HepG2 (cell line): ENCODE data around the gene CTBP1. TPM values are rescaled to one million over a fixed set of nuclear protein-coding genes. Genes with fewer than 3 reads are reported as not detected.
A peak's percentile ranks its signal among the peaks of the same experiment; 100 is the strongest.

Experiments
- CAMTA2 ChIP-seq: sonication (generic); formaldehyde crosslinking; IDR thresholded peaks from 2 replicates; pipeline ENCODE4 v1.4.0; 2020; ENCODE audit warnings: mild to moderate bottlenecking, missing genetic modification reagents, borderline replicate concordance
- GABPB1 ChIP-seq: IDR thresholded peaks from 2 replicates; pipeline ENCODE4 v1.6.1; 2016; ENCODE audit warnings: mild to moderate bottlenecking, missing genetic modification reagents, moderate library complexity, missing compliant biosample characterization
- HOXA9 ChIP-seq: sonication (generic); formaldehyde crosslinking; IDR thresholded peaks from 2 replicates; pipeline ENCODE4 v1.8.1; 2022; ENCODE audit warnings: missing genetic modification reagents, mild to moderate bottlenecking, moderate library complexity, borderline replicate concordance
- LCORL ChIP-seq, 2 experiments: fragments of 450-650 bp in 1 of 2; sonication (generic) in 1 of 2; formaldehyde crosslinking in 1 of 2; IDR thresholded peaks; 2 replicates each; pipeline versions ENCODE4 v1.5.0 to v1.6.1; 2017 to 2020; ENCODE audit warnings: antibody characterized with exemption in 1 of 2, missing genetic modification reagents in 1 of 2
- NFIB ChIP-seq: sonication (generic); formaldehyde crosslinking; IDR thresholded peaks from 2 replicates; pipeline ENCODE4 v1.9.0; 2021; ENCODE audit warnings: missing genetic modification reagents, mild to moderate bottlenecking, borderline replicate concordance
- RELA ChIP-seq: sonication (generic); formaldehyde crosslinking; IDR thresholded peaks from 2 replicates; pipeline ENCODE4 v1.4.0; 2020; ENCODE audit warnings: missing genetic modification reagents
- RERE ChIP-seq: IDR thresholded peaks from 2 replicates; pipeline ENCODE4 v1.6.1; 2016; ENCODE audit warnings: low read depth, missing genetic modification reagents, missing compliant biosample characterization
- SETDB1 ChIP-seq: sonication (generic); formaldehyde crosslinking; IDR thresholded peaks from 2 replicates; pipeline ENCODE4 v1.5.1; 2020; ENCODE audit warnings: missing genetic modification reagents, mild to moderate bottlenecking, borderline replicate concordance
- ZFP37 ChIP-seq: sonication (generic); formaldehyde crosslinking; IDR thresholded peaks from 2 replicates; pipeline ENCODE4 v1.4.0; 2020; ENCODE audit warnings: missing genetic modification reagents, borderline replicate concordance
- ZFP41 ChIP-seq: sonication (generic); formaldehyde crosslinking; IDR thresholded peaks from 2 replicates; pipeline ENCODE4 v1.4.0; 2020; ENCODE audit warnings: mild to moderate bottlenecking, missing genetic modification reagents, borderline replicate concordance
- ZNF329 ChIP-seq: sonication (generic); formaldehyde crosslinking; IDR thresholded peaks from 2 replicates; pipeline ENCODE4 v1.9.0; 2021; ENCODE audit warnings: low read depth, mild to moderate bottlenecking, missing genetic modification reagents
- ZNF362 ChIP-seq: sonication (generic); formaldehyde crosslinking; IDR thresholded peaks from 2 replicates; pipeline ENCODE4 v1.4.0; 2020; ENCODE audit warnings: missing genetic modification reagents, mild to moderate bottlenecking, borderline replicate concordance
- ZNF512 ChIP-seq: sonication (generic); formaldehyde crosslinking; IDR thresholded peaks from 2 replicates; pipeline ENCODE4 v1.4.0; 2020; ENCODE audit warnings: mild to moderate bottlenecking, missing genetic modification reagents
- ZNF572 ChIP-seq: sonication (generic); formaldehyde crosslinking; IDR thresholded peaks from 2 replicates; pipeline ENCODE4 v1.5.1; 2020; ENCODE audit warnings: mild to moderate bottlenecking, missing genetic modification reagents
- ZNF576 ChIP-seq: sonication (generic); formaldehyde crosslinking; IDR thresholded peaks from 2 replicates; pipeline ENCODE4 v1.4.0; 2020; ENCODE audit warnings: mild to moderate bottlenecking, missing genetic modification reagents
- ZNF652 ChIP-seq: IDR thresholded peaks from 2 replicates; pipeline ENCODE4 v1.6.1; 2016; ENCODE audit warnings: low read depth, borderline replicate concordance
- ZNF687 ChIP-seq: sonication (generic); formaldehyde crosslinking; IDR thresholded peaks from 2 replicates; pipeline ENCODE4 v1.5.1; 2020; ENCODE audit warnings: mild to moderate bottlenecking, missing genetic modification reagents, moderate library complexity
- polyA plus RNA-seq, 8 experiments: library from polyadenylated mRNA; depleted of rRNA in 3 of 8; stranded (reverse) in 7 of 8; unstranded in 1 of 8; fragments of >200 nt; fragmentation: Illumina TruSeq in 4 of 8; extraction: Trizol in 4 of 8; gene quantifications; 2 replicates each; pipeline versions ENCODE4 v1.2.1 to v1.2.3, GENCODE V29; 2011 to 2016; ENCODE audit warnings: low read depth in 4 of 8, missing spikeins in 1 of 8, mixed read lengths in 1 of 8; ENCODE audit not compliant: insufficient read depth in 1 of 8
- total RNA-seq, 5 experiments: library from RNA; depleted of rRNA; stranded (reverse); fragments of >200 nt; fragmentation: Illumina TruSeq; extraction: Trizol; gene quantifications; 2 replicates each; pipeline ENCODE4 v1.2.3, GENCODE V29; 2016; ENCODE audit warnings: low read depth in 1 of 5

The CTBP1 gene
- total and polyA plus RNA-seq, 2 of the 13 experiments (the other 11 are each of a cell fraction or from before 2014, with no cell fraction given): 78.5 to 112 TPM

GRCh38 chr4:1247864-1248244 is 1.1 kb downstream of the CTBP1 start (continued):
- TF ChIP-seq LCORL (IDR thresholded peaks at IDR 0.05) (no peak), LCORL (CRISPR knock-in tag; IDR thresholded peaks at IDR 0.05) (no peak), RERE (CRISPR knock-in tag) (no peak), NFIB (no peak), RELA (no peak), ZNF329 (peak; percentile 59; the same call in 1 of the 2 replicates), ZNF572 (no peak), HOXA9 (CRISPR knock-in tag) (no peak), ZNF652 (no peak), ZNF362 (CRISPR knock-in tag) (no peak), ZNF576 (CRISPR knock-in tag) (no peak), ZFP37 (CRISPR knock-in tag) (no peak), ZNF687 (CRISPR knock-in tag) (peak; percentile 54; the same call in 1 of the 2 replicates), ZFP41 (CRISPR knock-in tag) (no peak), SETDB1 (CRISPR knock-in tag) (no peak), GABPB1 (CRISPR knock-in tag) (0 out of 2 replicates have a peak, but pooled peaks have one; percentile 11), CAMTA2 (CRISPR knock-in tag) (no peak), ZNF512 (CRISPR knock-in tag) (no peak)
